ENCODE data around the gene RHBDD3.

RHBDD3 gene

DNA sequence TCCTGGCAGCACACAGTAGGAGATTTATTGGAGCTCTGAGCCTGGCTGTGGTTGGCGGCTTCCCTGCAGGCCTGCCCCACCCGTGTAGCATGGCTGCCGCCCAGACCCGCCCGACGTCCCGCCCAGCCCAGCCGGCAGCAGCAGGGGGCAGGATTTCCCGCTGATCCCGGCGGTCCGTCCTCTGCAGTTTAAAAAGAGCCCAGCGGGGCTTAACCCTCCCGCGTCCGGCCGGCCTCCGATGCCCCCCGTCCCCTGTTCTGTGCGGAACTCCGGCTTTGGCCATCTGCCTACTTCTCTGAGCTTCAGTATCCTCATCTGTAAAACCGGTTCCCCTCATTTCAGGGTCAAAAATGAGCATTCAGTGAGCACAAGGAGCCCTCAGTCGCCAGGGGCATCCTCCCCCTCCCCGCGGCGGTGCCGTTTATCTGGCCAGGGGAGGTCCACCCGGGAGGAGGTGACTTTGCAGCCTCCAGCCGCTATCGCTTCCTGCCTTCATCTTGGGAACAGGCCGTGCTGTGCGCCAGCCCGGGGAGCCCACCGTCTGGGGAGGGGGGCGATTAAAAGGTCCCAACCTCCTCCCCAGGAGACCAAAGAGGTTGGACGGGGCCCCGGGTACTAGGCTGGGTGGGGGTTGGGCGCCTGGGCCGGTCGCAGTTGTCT, 38.5 kb upstream of the RHBDD3 start, which contains the start of gene GAS2L1:
GAS2L1 (plus strand) TSS at position 476 of the 660 bp plus-strand sequence. CDS start 1,456 bp downstream, outside the sequence.
- peaks cover 11% of the 10 kb centered on the region for H3K79me1 ChIP-seq (replicated peaks; ENCODE audit: low read length, poor library complexity, severe bottlenecking)
- peak within 1 kb of the TSS in 1 of 2 experiments; percentile 91 for H3K14ac ChIP-seq (ENCODE audit: low read length in 2 of 2)
- peak within 1 kb of the TSS; percentile 71 to 96 for H3K4me3 ChIP-seq (ENCODE audit: insufficient read depth in 1 of 2, low read depth in 1 of 2, low read length in 2 of 2)
- peak within 1 kb of the TSS; percentile 90 for H2BK15ac ChIP-seq (ENCODE audit: low read depth, poor library complexity, severe bottlenecking)
- H3K27me3 ChIP-seq (ENCODE audit: control insufficient read depth in 1 of 2, insufficient read depth in 1 of 2, low read length in 2 of 2) = no peaks in the 10 kb centered on the region
- H4K8ac ChIP-seq (ENCODE audit: low read length) = peak within 1 kb of the TSS; percentile 87
- H3K23ac ChIP-seq (ENCODE audit: low read length in 2 of 2) = peak within 1 kb of the TSS in 1 of 2 experiments; percentile 66
- peak; percentile 87 for DNase-seq
- peak within 1 kb of the TSS; percentile 39 for H2BK5ac ChIP-seq (ENCODE audit: low read depth, low read length, poor library complexity, severe bottlenecking)
- peak within 1 kb of the TSS; percentile 90 for H3K4me2 ChIP-seq (ENCODE audit: low read length, poor library complexity, severe bottlenecking)
- H3K9ac ChIP-seq (ENCODE audit: low read length) = peak within 1 kb of the TSS; percentile 87
- peak within 1 kb of the TSS; percentile 72 for H2AFZ ChIP-seq (ENCODE audit: low read depth, low read length)
- peak within 1 kb of the TSS; percentile 76 for H4K91ac ChIP-seq (ENCODE audit: low read length)
- H3K4ac ChIP-seq (ENCODE audit: low read depth in 1 of 2, low read length in 2 of 2) = peak within 1 kb of the TSS; percentile 52 to 87
- H2BK12ac ChIP-seq (ENCODE audit: low read length in 2 of 2) = peak within 1 kb of the TSS; percentile 82 to 93
- H3K9me3 ChIP-seq (ENCODE audit: control insufficient read depth, low read length) = no peaks in the 10 kb centered on the region
- under 1% methylated on average over 37 of the region's 40 CpGs for WGBS
- H3K4me1 ChIP-seq (ENCODE audit: control insufficient read depth, insufficient read depth, low read depth, low read length) = peaks cover 52% of the 10 kb centered on the region
- H3K18ac ChIP-seq (ENCODE audit: low read depth in 1 of 2, low read length in 2 of 2) = peak within 1 kb of the TSS; percentile 68 to 92
- peak within 1 kb of the TSS; percentile 81 for H3K27ac ChIP-seq (ENCODE audit: low read length, poor library complexity, severe bottlenecking)
- H3K36me3 ChIP-seq (ENCODE audit: control insufficient read depth in 1 of 2, insufficient read depth in 2 of 2, low read depth in 1 of 2, low read length in 2 of 2) = peaks cover 0 to 33% of the 10 kb centered on the region in 2 experiments
- peak within 1 kb of the TSS; percentile 95 for H2BK120ac ChIP-seq (ENCODE audit: low read depth, low read length)
- peak within 1 kb of the TSS; percentile 40 for H2AK5ac ChIP-seq (ENCODE audit: low read length, severe bottlenecking)

DNA sequence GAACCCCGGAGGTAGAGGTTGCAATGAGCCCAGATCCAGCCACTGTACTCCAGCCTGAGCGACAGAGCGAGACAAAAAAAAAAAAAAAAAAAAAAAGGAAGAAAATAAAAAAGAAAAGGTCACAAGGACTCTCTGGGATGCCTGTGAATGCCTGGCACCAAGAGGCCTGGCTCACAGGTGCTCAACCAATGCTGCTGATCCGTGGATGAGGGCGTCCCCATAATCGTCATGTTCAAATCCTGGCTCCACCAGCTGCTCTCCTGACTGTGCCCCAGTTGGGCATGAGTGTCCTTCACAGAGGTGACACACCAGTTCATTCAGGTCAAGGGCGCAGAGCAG, 38.0 kb upstream of the RHBDD3 start:
- H4K8ac ChIP-seq (ENCODE audit: low read length) = no peak overlapping the region

DNA sequence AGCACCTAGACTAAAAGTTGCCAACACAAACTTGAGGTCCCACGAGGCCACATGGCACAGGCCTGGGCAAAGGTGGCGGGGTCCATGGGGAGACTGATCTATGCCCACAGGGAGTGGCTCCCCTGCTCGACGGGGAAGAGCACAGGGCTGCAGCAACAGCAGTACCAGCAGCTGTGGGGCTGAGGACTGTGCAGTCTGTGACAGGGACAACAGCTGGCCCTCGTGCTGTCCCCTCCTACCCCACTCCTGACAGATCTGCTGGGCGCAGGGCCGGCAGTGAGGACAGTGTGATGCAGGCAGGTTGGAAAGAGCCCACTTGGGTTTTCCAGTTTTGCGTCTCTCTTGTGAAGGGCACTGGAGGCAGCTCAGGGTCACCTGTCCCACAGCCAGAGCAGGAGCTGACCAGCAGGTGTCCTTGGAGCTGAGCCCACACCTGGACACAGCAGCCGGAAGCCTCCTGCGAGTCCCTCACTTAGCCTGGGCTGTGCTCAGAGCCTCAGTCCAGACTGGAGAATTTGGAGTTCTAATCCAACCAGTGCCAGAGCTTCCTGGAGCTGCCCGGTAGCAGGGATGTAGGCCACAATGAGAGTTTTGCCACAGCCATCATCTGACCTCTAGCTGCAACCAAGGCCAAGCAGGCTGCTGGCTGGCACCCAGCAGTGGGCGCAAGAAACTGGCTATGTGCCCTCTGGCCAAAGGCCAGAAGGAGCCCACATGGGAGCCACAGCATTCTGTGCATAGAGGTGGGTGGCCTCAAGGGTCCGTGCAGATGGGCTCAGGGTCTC, 35.1 kb upstream of the RHBDD3 start:
- Histone ChIP-seq H2BK12ac (ENCODE audit: low read length in 2 of 2) (peak overlapping the region in 1 of 2 experiments; percentile 48), H3K9me3 (ENCODE audit: control insufficient read depth, low read length) (no peaks in the 10 kb centered on the region), H2BK5ac (ENCODE audit: low read depth, low read length, poor library complexity, severe bottlenecking) (no peak overlapping the region), H2BK120ac (ENCODE audit: low read depth, low read length) (no peak overlapping the region), H4K8ac (ENCODE audit: low read length) (no peak overlapping the region), H2AFZ (ENCODE audit: low read depth, low read length) (no peak overlapping the region), H3K27ac (ENCODE audit: low read length, poor library complexity, severe bottlenecking) (no peak overlapping the region), H2BK15ac (ENCODE audit: low read depth, poor library complexity, severe bottlenecking) (no peak overlapping the region), H3K4ac (ENCODE audit: low read depth in 1 of 2, low read length in 2 of 2) (no peak overlapping the region), H3K14ac (ENCODE audit: low read length in 2 of 2) (no peak overlapping the region), H3K18ac (ENCODE audit: low read depth in 1 of 2, low read length in 2 of 2) (peak overlapping the region in 1 of 2 experiments; percentile 37), H3K23ac (ENCODE audit: low read length in 2 of 2) (no peak overlapping the region), H3K4me1 (ENCODE audit: control insufficient read depth, insufficient read depth, low read depth, low read length) (peaks cover 22% of the 10 kb centered on the region), H3K79me1 (replicated peaks; ENCODE audit: low read length, poor library complexity, severe bottlenecking) (peaks cover 6% of the 10 kb centered on the region), H2AK5ac (ENCODE audit: low read length, severe bottlenecking) (peak overlapping the region; percentile 54), H3K27me3 (ENCODE audit: control insufficient read depth in 1 of 2, insufficient read depth in 1 of 2, low read length in 2 of 2) (no peaks in the 10 kb centered on the region), H3K4me2 (ENCODE audit: low read length, poor library complexity, severe bottlenecking) (no peak overlapping the region), H3K9ac (ENCODE audit: low read length) (no peak overlapping the region), H3K36me3 (ENCODE audit: control insufficient read depth in 1 of 2, insufficient read depth in 2 of 2, low read depth in 1 of 2, low read length in 2 of 2) (peaks cover 32 to 45% of the 10 kb centered on the region in 2 experiments), H3K4me3 (ENCODE audit: insufficient read depth in 1 of 2, low read depth in 1 of 2, low read length in 2 of 2) (no peak overlapping the region), H4K91ac (ENCODE audit: low read length) (no peak overlapping the region)
- DNase-seq = no peak
- 81% methylated on average over 13 of the region's 13 CpGs for WGBS

More for the DNA sequence above, 38.0 kb upstream of the RHBDD3 start:
- no peak overlapping the region for H2BK5ac ChIP-seq (ENCODE audit: low read depth, low read length, poor library complexity, severe bottlenecking)
- no peak overlapping the region for H3K27ac ChIP-seq (ENCODE audit: low read length, poor library complexity, severe bottlenecking)
- H3K9me3 ChIP-seq (ENCODE audit: control insufficient read depth, low read length) = no peaks in the 10 kb centered on the region
- no peak overlapping the region for H3K23ac ChIP-seq (ENCODE audit: low read length in 2 of 2)
- no peak for DNase-seq
- H2BK12ac ChIP-seq (ENCODE audit: low read length in 2 of 2) = peak overlapping the region in 1 of 2 experiments; percentile 82
- peak overlapping the region; percentile 55 for H2AFZ ChIP-seq (ENCODE audit: low read depth, low read length)
- peaks cover 48% of the 10 kb centered on the region for H3K4me1 ChIP-seq (ENCODE audit: control insufficient read depth, insufficient read depth, low read depth, low read length)
- WGBS = 64% methylated on average over 7 of the region's 7 CpGs
- peaks cover 11% of the 10 kb centered on the region for H3K79me1 ChIP-seq (replicated peaks; ENCODE audit: low read length, poor library complexity, severe bottlenecking)
- H2AK5ac ChIP-seq (ENCODE audit: low read length, severe bottlenecking) = no peak overlapping the region
- H3K4me3 ChIP-seq (ENCODE audit: insufficient read depth in 1 of 2, low read depth in 1 of 2, low read length in 2 of 2) = no peak overlapping the region
- no peak overlapping the region for H2BK120ac ChIP-seq (ENCODE audit: low read depth, low read length)
- no peak overlapping the region for H3K14ac ChIP-seq (ENCODE audit: low read length in 2 of 2)
- H3K18ac ChIP-seq (ENCODE audit: low read depth in 1 of 2, low read length in 2 of 2) = peak overlapping the region in 1 of 2 experiments; percentile 79
- H3K4ac ChIP-seq (ENCODE audit: low read depth in 1 of 2, low read length in 2 of 2) = peak overlapping the region in 1 of 2 experiments; percentile 87
- no peak overlapping the region for H2BK15ac ChIP-seq (ENCODE audit: low read depth, poor library complexity, severe bottlenecking)
- H3K9ac ChIP-seq (ENCODE audit: low read length) = no peak overlapping the region
- H3K27me3 ChIP-seq (ENCODE audit: control insufficient read depth in 1 of 2, insufficient read depth in 1 of 2, low read length in 2 of 2) = no peaks in the 10 kb centered on the region
- peak overlapping the region; percentile 73 for H4K91ac ChIP-seq (ENCODE audit: low read length)
- H3K36me3 ChIP-seq (ENCODE audit: control insufficient read depth in 1 of 2, insufficient read depth in 2 of 2, low read depth in 1 of 2, low read length in 2 of 2) = peaks cover 4 to 36% of the 10 kb centered on the region in 2 experiments
- no peak overlapping the region for H3K4me2 ChIP-seq (ENCODE audit: low read length, poor library complexity, severe bottlenecking)

DNA sequence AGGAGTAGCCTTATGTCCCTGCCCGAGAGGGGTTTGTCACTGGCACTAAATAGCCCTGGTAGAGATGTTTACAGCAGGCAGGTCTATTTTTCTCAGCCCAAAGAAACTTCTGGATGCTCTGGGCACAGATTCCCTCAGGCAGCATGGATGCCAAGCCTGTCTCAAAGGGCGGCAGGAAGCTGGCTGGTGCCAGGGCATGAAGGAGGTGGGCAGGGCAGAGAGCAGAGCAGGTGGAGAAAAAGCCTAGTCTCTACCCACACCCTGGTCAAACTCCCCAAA, 34.6 kb upstream of the RHBDD3 start:
- H3K14ac ChIP-seq (ENCODE audit: low read length in 2 of 2) = no peak overlapping the region
- no peak overlapping the region for H2BK12ac ChIP-seq (ENCODE audit: low read length in 2 of 2)

More for the DNA sequence above, 34.6 kb upstream of the RHBDD3 start:
- Histone ChIP-seq H3K18ac (ENCODE audit: low read depth in 1 of 2, low read length in 2 of 2) (no peak overlapping the region), H3K4me2 (ENCODE audit: low read length, poor library complexity, severe bottlenecking) (no peak overlapping the region), H3K79me1 (replicated peaks; ENCODE audit: low read length, poor library complexity, severe bottlenecking) (peaks cover 6% of the 10 kb centered on the region), H2AK5ac (ENCODE audit: low read length, severe bottlenecking) (peak overlapping the region; percentile 26), H3K9me3 (ENCODE audit: control insufficient read depth, low read length) (no peaks in the 10 kb centered on the region), H3K4ac (ENCODE audit: low read depth in 1 of 2, low read length in 2 of 2) (no peak overlapping the region), H4K8ac (ENCODE audit: low read length) (no peak overlapping the region), H3K27ac (ENCODE audit: low read length, poor library complexity, severe bottlenecking) (no peak overlapping the region), H4K91ac (ENCODE audit: low read length) (no peak overlapping the region), H2BK120ac (ENCODE audit: low read depth, low read length) (no peak overlapping the region), H3K4me3 (ENCODE audit: insufficient read depth in 1 of 2, low read depth in 1 of 2, low read length in 2 of 2) (no peak overlapping the region), H3K27me3 (ENCODE audit: control insufficient read depth in 1 of 2, insufficient read depth in 1 of 2, low read length in 2 of 2) (no peaks in the 10 kb centered on the region), H3K23ac (ENCODE audit: low read length in 2 of 2) (no peak overlapping the region), H2AFZ (ENCODE audit: low read depth, low read length) (no peak overlapping the region), H3K36me3 (ENCODE audit: control insufficient read depth in 1 of 2, insufficient read depth in 2 of 2, low read depth in 1 of 2, low read length in 2 of 2) (peaks cover 38 to 50% of the 10 kb centered on the region in 2 experiments), H3K4me1 (ENCODE audit: control insufficient read depth, insufficient read depth, low read depth, low read length) (peaks cover 17% of the 10 kb centered on the region), H2BK5ac (ENCODE audit: low read depth, low read length, poor library complexity, severe bottlenecking) (no peak overlapping the region), H3K9ac (ENCODE audit: low read length) (no peak overlapping the region), H2BK15ac (ENCODE audit: low read depth, poor library complexity, severe bottlenecking) (no peak overlapping the region)
- no peak for DNase-seq
- WGBS = 98% methylated on average over 2 of the region's 2 CpGs
